H1 (cell line): Measurements from ENCODE around the gene IDI2. TPM values are rescaled to one million over a fixed set of nuclear protein-coding genes. Genes with fewer than 3 reads are reported as not detected.

Experiments used
- CBX8 ChIP-seq: fragments of 300-800, 300-1000 bp; sonication (generic); IDR thresholded peaks from 2 replicates; pipeline ENCODE4 v1.7.1; 2016; ENCODE audit warnings: low read depth, low read length, borderline replicate concordance
- CEBPB ChIP-seq: IDR thresholded peaks from 2 replicates; pipeline ENCODE4 v1.6.1; 2012; ENCODE audit warnings: low read depth, low read length
- CREB1 ChIP-seq: IDR thresholded peaks from 2 replicates; pipeline ENCODE4 v1.6.1; 2012; ENCODE audit warnings: inconsistent platforms
- GTF2F1 ChIP-seq: IDR thresholded peaks from 2 replicates; pipeline ENCODE4 v1.6.1; 2012; ENCODE audit warnings: low read depth, low read length, improper control_type of control experiment, borderline replicate concordance
- HDAC6 ChIP-seq: IDR thresholded peaks from one replicate; pipeline ENCODE4 v1.7.1; 2012; ENCODE audit warnings: low read depth, mild to moderate bottlenecking, inconsistent platforms, low read length, moderate library complexity
- KDM4A ChIP-seq: IDR thresholded peaks from one replicate; pipeline ENCODE4 v1.7.1; 2012; ENCODE audit warnings: low read depth, mild to moderate bottlenecking, moderate library complexity, low read length, inconsistent platforms; ENCODE audit not compliant: severe bottlenecking
- polyA plus RNA-seq, 7 experiments: library from polyadenylated mRNA; depleted of rRNA in 3 of 7; stranded (reverse) in 5 of 7; unstranded in 2 of 7; fragments of >200 nt in 5 of 7; fragments of 200-250 nt in 2 of 7; gene quantifications; 1 replicate in 5 of 7; 2 replicates in 1 of 7; 4 replicates in 1 of 7; pipeline versions ENCODE4 v1.2.1 to v1.2.3, GENCODE V29; 2011 to 2013; ENCODE audit warnings: missing spikeins in 2 of 7, mixed read lengths in 2 of 7
- total RNA-seq: library from RNA; stranded (reverse); fragmentation: NEBNext Ultra II Directional; extraction: Animal tissue kit (Norgen Biotek cat#: 25700); gene quantifications from 2 replicates; pipeline ENCODE4 v1.2.1, GENCODE V29; 2021
- TF ChIP-seq, protein P1 (sequence below): IDR thresholded peaks from 2 replicates; pipeline ENCODE4 v1.6.1; 2011; ENCODE audit warnings: low read depth, mild to moderate bottlenecking, low read length; ENCODE audit not compliant: insufficient read depth

IDI2 gene
- total and polyA plus RNA-seq, 2 of the 8 experiments (the other 6 are each of a cell fraction or from before 2014, with no cell fraction given), result not detected

DNA sequence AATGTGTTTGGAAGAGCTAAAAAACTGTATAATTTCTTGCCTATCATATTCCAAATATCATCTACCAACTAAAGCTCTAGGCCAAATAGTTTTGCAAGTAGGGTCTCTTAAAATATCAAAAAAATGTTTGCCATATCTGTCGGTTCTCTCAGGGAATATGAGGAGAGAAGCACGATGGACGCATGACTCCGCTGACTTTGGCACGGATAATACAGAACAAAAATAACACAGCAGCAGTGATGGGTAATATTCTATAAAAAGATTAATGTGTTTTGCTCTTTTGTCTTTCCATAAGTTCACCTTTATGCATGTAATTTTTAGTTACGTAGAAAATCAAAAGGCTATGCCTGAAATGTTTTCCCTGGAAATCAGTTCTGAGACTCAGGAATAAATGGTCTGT is 919 bp upstream of the IDI2 start (continued):
- TF ChIP-seq, protein P1, sequence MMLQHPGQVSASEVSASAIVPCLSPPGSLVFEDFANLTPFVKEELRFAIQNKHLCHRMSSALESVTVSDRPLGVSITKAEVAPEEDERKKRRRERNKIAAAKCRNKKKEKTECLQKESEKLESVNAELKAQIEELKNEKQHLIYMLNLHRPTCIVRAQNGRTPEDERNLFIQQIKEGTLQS, result no peak
- TF ChIP-seq CREB1 (no peak), KDM4A (no peak), CBX8 (no peak), CEBPB (no peak), GTF2F1 (no peak), HDAC6 (no peak)
- TF ChIP-seq, all 59 proteins: peak for 0
